ENCODE data around the gene GALNT2. TPM values are rescaled to one million over a fixed set of nuclear protein-coding genes. Genes with fewer than 3 reads are reported as not detected.

The GALNT2 gene
- total RNA-seq, 1 experiment from 2014 or later, result 141 TPM

DNA sequence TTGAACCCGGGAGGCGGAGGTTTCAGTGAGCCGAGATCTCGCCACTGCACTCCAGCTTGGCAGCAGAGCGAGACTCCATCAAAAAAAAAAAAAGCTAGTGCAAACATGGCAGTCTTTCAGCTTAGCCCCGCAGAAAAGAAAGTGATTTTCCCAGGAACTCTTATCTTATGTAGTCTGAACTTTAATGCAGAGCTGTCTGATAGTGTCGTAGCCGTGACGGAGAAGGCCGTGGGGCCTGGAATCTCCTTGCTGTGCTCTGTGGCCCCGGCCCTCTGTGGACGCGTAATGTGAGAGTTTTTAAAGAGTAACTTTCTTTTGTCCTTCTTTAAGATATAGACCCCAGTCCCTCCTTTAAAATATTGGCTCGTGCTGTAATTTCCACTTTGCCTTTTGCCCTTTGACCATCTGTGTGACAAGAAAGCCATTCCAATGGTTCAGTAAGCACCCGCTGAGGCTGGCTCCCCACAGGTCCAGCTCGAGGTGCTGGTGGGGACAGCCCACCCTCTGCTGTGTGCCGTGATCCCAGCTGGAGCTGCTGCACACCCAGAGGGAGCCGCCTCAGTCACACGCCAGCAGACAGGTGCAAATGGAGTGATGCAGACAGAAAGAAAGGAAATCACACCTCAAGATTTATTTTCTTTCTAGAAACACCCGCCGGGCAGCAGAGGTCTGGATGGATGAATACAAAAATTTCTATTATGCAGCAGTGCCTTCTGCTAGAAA, 195.1 kb downstream of the GALNT2 start:
- no TSS peak for BruUV-seq (replicated peaks)
- intact Hi-C loops (cut with micrococcal nuclease; ENCODE audit: unreplicated experiment), result no loop called here
- no peak overlapping the region for H3K4me3 Mint-ChIP-seq (ENCODE audit: low read depth, unreplicated experiment)
- TF ChIP-seq, protein P1, sequence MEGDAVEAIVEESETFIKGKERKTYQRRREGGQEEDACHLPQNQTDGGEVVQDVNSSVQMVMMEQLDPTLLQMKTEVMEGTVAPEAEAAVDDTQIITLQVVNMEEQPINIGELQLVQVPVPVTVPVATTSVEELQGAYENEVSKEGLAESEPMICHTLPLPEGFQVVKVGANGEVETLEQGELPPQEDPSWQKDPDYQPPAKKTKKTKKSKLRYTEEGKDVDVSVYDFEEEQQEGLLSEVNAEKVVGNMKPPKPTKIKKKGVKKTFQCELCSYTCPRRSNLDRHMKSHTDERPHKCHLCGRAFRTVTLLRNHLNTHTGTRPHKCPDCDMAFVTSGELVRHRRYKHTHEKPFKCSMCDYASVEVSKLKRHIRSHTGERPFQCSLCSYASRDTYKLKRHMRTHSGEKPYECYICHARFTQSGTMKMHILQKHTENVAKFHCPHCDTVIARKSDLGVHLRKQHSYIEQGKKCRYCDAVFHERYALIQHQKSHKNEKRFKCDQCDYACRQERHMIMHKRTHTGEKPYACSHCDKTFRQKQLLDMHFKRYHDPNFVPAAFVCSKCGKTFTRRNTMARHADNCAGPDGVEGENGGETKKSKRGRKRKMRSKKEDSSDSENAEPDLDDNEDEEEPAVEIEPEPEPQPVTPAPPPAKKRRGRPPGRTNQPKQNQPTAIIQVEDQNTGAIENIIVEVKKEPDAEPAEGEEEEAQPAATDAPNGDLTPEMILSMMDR (IDR thresholded peaks at IDR 0.05; ENCODE audit: unreplicated experiment), result no peak
- no peak overlapping the region for H3K27ac Mint-ChIP-seq (ENCODE audit: unreplicated experiment)
- DNase-seq, result no peak
- H3K4me1 Mint-ChIP-seq (ENCODE audit: low read depth, unreplicated experiment), result no peaks in the 10 kb centered on the region
- H3K9me3 Mint-ChIP-seq (ENCODE audit: low read depth, unreplicated experiment), result no peaks in the 10 kb centered on the region
- no peaks in the 10 kb centered on the region for H3K27me3 Mint-ChIP-seq (ENCODE audit: unreplicated experiment)
- peaks cover 8% of the 10 kb centered on the region for H3K36me3 Mint-ChIP-seq (ENCODE audit: insufficient read depth, unreplicated experiment)
- CTCF ChIA-PET, result no interaction called here

DNA sequence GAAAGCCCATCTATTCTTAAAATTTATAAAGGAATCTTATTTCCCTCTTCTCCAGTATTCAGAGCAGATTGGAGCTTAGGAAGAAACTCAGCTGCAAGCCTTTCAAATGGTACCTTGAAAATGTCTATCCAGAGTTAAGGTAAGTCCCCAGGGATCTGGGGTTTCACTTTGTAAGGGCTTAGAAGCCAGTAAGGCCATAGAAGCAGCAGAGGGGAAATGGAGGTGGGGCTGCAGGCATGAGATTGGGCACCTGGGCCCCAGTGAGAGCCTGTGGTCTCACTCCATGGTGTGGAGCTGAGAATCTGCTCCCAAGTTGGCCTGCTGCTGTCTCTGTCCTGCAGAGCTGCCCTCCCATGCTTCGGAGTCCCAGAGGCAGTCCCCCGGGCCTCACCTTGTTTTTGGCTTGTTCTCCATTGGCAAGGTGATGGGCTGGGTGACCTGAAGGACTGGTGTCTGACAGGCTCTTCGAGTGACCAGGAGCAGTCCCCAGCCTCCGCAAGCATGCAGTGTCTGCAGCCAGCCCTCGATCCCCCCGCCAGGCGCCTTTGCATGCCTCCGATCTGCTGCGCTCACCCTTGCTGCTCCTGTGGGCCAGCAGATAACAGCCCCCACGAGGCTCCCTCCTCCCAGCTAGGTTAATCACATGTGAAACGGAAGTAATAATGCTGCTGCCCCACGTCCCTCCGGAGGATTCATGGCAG, 196.0 kb downstream of the GALNT2 start:
- BruUV-seq (replicated peaks), result no TSS peak

DNA sequence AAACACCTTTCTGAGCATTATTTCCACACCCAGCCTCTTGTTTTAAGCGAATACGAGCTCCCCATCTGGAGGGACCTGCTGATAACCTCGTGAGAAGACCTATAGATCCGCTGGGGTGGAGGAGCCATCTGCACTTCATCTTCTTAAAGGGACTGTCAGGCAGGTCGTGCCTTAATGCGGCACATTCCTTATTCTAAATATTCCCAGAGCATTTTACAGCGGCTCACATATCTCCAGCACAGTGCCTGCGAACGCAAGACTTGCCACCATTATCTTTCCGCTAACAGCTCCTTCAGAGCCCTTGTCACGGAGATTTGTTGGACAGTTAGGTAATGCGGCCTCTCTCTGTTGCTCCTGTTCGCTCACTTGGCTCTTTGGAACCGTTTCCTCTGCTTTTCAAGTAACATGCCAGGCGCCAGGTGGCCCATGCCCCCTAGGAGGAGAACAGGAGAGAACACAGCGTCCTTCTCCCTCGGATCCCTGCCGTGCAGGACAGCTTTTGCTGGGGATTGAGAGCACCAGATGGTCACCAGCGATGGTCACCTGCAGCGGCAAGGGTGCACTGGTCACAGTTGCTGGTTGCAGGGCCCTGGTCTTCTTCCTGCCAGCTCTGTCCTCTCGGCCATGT, 196.6 kb downstream of the GALNT2 start:
- no TSS peak for BruUV-seq (replicated peaks)
- Mint-ChIP-seq H3K4me3 (ENCODE audit: low read depth, unreplicated experiment) (no peak overlapping the region), H3K4me1 (ENCODE audit: low read depth, unreplicated experiment) (no peaks in the 10 kb centered on the region), H3K9me3 (ENCODE audit: low read depth, unreplicated experiment) (no peaks in the 10 kb centered on the region), H3K27me3 (ENCODE audit: unreplicated experiment) (no peaks in the 10 kb centered on the region), H3K36me3 (ENCODE audit: insufficient read depth, unreplicated experiment) (peaks cover 14% of the 10 kb centered on the region), H3K27ac (ENCODE audit: unreplicated experiment) (no peak overlapping the region)
- no peak for DNase-seq
- TF ChIP-seq, protein P1 (IDR thresholded peaks at IDR 0.05; ENCODE audit: unreplicated experiment), result no peak
- CTCF ChIA-PET, result no interaction called here
- intact Hi-C loops (cut with micrococcal nuclease; ENCODE audit: unreplicated experiment), result no loop called here

More for the DNA sequence above, 196.0 kb downstream of the GALNT2 start:
- intact Hi-C loops (cut with micrococcal nuclease; ENCODE audit: unreplicated experiment), result no loop called here
- DNase-seq, result no peak
- Mint-ChIP-seq H3K4me1 (ENCODE audit: low read depth, unreplicated experiment) (no peaks in the 10 kb centered on the region), H3K27ac (ENCODE audit: unreplicated experiment) (no peak overlapping the region), H3K36me3 (ENCODE audit: insufficient read depth, unreplicated experiment) (peaks cover 13% of the 10 kb centered on the region), H3K9me3 (ENCODE audit: low read depth, unreplicated experiment) (no peaks in the 10 kb centered on the region), H3K4me3 (ENCODE audit: low read depth, unreplicated experiment) (no peak overlapping the region), H3K27me3 (ENCODE audit: unreplicated experiment) (no peaks in the 10 kb centered on the region)
- CTCF ChIA-PET, result no interaction called here
- TF ChIP-seq, protein P1 (IDR thresholded peaks at IDR 0.05; ENCODE audit: unreplicated experiment), result no peak

DNA sequence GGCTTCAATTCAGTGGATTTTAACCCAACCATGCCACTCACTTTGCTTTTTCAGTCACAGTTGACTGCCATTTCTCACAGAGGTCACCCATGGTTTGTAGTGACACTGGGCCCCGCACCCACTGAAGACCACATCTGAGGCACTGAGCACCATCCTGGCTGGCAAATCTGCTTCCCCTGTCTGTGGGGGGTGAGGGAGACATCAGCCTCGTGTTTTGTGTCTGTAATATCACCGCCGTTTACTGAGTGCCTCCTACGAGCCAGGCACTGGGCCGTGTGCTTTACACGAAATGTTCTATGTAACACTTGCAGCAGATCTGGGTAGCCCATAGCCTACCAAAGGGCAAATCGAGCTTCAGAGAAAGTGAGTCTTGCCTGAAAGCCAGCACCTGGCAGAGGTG, 197.3 kb downstream of the GALNT2 start:
- no TSS peak for BruUV-seq (replicated peaks)
- no peak for DNase-seq
- no peak overlapping the region for H3K27ac Mint-ChIP-seq (ENCODE audit: unreplicated experiment)
- no peaks in the 10 kb centered on the region for H3K9me3 Mint-ChIP-seq (ENCODE audit: low read depth, unreplicated experiment)
- intact Hi-C loops (cut with micrococcal nuclease; ENCODE audit: unreplicated experiment), result no loop called here
- TF ChIP-seq, protein P1 (IDR thresholded peaks at IDR 0.05; ENCODE audit: unreplicated experiment), result no peak
- H3K4me1 Mint-ChIP-seq (ENCODE audit: low read depth, unreplicated experiment), result no peaks in the 10 kb centered on the region
- H3K27me3 Mint-ChIP-seq (ENCODE audit: unreplicated experiment), result no peaks in the 10 kb centered on the region
- peaks cover 19% of the 10 kb centered on the region for H3K36me3 Mint-ChIP-seq (ENCODE audit: insufficient read depth, unreplicated experiment)
- H3K4me3 Mint-ChIP-seq (ENCODE audit: low read depth, unreplicated experiment), result no peak overlapping the region
- CTCF ChIA-PET, result interaction anchor here (0.6 to 0.7 kb wide), 2 partner anchors 174 to 209 kb away, joined by 3 to 4 read pairs; no protein-coding TSS in a partner anchor

Measured in Calu3 (cell line).